GM12878 (cell line): ENCODE data around the gene SMIM7.

Experiments
- CHD1 ChIP-seq: IDR thresholded peaks from 2 replicates; pipeline ENCODE4 v1.6.1; 2012; ENCODE audit warnings: low read depth, low read length, improper control_type of control experiment
- EGR1 ChIP-seq, 2 experiments: IDR thresholded peaks; 1 replicate in 1 of 2; 2 replicates in 1 of 2; pipeline ENCODE4 v1.6.1; 2011 to 2012; ENCODE audit warnings: low read depth in 2 of 2, low read length in 2 of 2, borderline replicate concordance in 1 of 2, mild to moderate bottlenecking in 1 of 2, moderate library complexity in 1 of 2
- EP300 ChIP-seq, 2 experiments: fragments of 150-350 bp in 1 of 2; IDR thresholded peaks; 2 replicates each; pipeline ENCODE4 v1.6.1; 2011 to 2012; ENCODE audit warnings: low read depth in 2 of 2, low read length in 2 of 2, borderline replicate concordance in 1 of 2, improper control_type of control experiment in 1 of 2, inconsistent platforms in 1 of 2; ENCODE audit not compliant: control insufficient read depth in 1 of 2
- ESRRA ChIP-seq: IDR thresholded peaks from 2 replicates; pipeline ENCODE4 v1.6.1; 2012; ENCODE audit warnings: mild to moderate bottlenecking, low read length, improper control_type of control experiment
- JUND ChIP-seq: IDR thresholded peaks from 2 replicates; pipeline ENCODE4 v1.6.1; 2012; ENCODE audit warnings: low read depth, mild to moderate bottlenecking, low read length, improper control_type of control experiment, moderate library complexity
- MEF2A ChIP-seq: IDR thresholded peaks from 2 replicates; pipeline ENCODE4 v1.6.1; 2011; ENCODE audit warnings: low read depth, mild to moderate bottlenecking, low read length, moderate library complexity; ENCODE audit not compliant: insufficient read depth
- NFYB ChIP-seq: IDR thresholded peaks from 2 replicates; pipeline ENCODE4 v1.6.1; 2011; ENCODE audit warnings: low read depth, mild to moderate bottlenecking, low read length, improper control_type of control experiment, moderate library complexity; ENCODE audit not compliant: insufficient read depth
- RCOR1 ChIP-seq: conservative IDR thresholded peaks from 2 replicates; pipeline ENCODE4 v1.6.1; 2012; ENCODE audit warnings: low read depth, low read length, improper control_type of control experiment
- RFX5 ChIP-seq: IDR thresholded peaks from 2 replicates; pipeline ENCODE4 v1.6.1; 2011; ENCODE audit warnings: low read depth, low read length, improper control_type of control experiment
- YY1 ChIP-seq: IDR thresholded peaks from 2 replicates; pipeline ENCODE4 v1.6.1; 2011; ENCODE audit warnings: low read depth, mild to moderate bottlenecking, low read length
- TF ChIP-seq, protein P1 (sequence below), 3 experiments: IDR thresholded peaks in 2 of 3; conservative IDR thresholded peaks in 1 of 3; 2 replicates each; pipeline ENCODE4 v1.5.1; 2011; ENCODE audit warnings: low read depth in 3 of 3, low read length in 3 of 3, mild to moderate bottlenecking in 3 of 3, control low read depth in 2 of 3, moderate library complexity in 2 of 3, inconsistent platforms in 1 of 3, mixed read lengths in 1 of 3; ENCODE audit not compliant: control insufficient read depth in 2 of 3, insufficient read depth in 1 of 3; ENCODE audit errors: extremely low read depth in 1 of 3
- TF ChIP-seq, protein P2 (sequence below): fragments of 450-650 bp; IDR thresholded peaks from 2 replicates; pipeline ENCODE4 v1.6.1; 2018; ENCODE audit warnings: mild to moderate bottlenecking, low read depth, moderate library complexity; ENCODE audit not compliant: partially characterized antibody

DNA sequence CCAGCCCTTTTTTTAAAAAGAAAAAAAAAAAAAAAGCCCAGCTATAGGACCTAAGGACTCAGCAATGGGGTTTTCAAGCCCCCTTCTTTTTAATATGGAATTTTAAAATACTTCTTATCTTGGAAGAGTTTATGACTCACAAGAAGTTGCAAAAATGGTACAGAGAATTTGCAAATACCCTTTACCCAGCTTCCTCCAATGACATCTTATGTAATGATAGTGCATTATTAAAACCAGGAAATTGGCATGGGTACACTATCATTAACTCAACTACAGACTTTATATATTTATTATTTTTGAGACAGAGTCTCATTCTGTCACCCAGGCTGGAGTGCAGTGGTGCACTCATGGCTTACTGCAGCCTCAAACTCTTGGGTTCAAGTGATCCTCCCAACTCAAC is 17.1 kb upstream of the SMIM7 start:
- no peak for TF ChIP-seq RCOR1
- TF ChIP-seq CHD1, result no peak
- TF ChIP-seq, protein P1, sequence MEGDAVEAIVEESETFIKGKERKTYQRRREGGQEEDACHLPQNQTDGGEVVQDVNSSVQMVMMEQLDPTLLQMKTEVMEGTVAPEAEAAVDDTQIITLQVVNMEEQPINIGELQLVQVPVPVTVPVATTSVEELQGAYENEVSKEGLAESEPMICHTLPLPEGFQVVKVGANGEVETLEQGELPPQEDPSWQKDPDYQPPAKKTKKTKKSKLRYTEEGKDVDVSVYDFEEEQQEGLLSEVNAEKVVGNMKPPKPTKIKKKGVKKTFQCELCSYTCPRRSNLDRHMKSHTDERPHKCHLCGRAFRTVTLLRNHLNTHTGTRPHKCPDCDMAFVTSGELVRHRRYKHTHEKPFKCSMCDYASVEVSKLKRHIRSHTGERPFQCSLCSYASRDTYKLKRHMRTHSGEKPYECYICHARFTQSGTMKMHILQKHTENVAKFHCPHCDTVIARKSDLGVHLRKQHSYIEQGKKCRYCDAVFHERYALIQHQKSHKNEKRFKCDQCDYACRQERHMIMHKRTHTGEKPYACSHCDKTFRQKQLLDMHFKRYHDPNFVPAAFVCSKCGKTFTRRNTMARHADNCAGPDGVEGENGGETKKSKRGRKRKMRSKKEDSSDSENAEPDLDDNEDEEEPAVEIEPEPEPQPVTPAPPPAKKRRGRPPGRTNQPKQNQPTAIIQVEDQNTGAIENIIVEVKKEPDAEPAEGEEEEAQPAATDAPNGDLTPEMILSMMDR (IDR thresholded peaks at IDR 0.05 in 2 of 3, conservative IDR thresholded peaks at IDR 0.05 in 1 of 3; ENCODE audit: control insufficient read depth in 2 of 3, extremely low read depth in 1 of 3, insufficient read depth in 1 of 3, low read depth in 3 of 3, low read length in 3 of 3), result no peak
- no peak for TF ChIP-seq MEF2A
- TF ChIP-seq, protein P2, sequence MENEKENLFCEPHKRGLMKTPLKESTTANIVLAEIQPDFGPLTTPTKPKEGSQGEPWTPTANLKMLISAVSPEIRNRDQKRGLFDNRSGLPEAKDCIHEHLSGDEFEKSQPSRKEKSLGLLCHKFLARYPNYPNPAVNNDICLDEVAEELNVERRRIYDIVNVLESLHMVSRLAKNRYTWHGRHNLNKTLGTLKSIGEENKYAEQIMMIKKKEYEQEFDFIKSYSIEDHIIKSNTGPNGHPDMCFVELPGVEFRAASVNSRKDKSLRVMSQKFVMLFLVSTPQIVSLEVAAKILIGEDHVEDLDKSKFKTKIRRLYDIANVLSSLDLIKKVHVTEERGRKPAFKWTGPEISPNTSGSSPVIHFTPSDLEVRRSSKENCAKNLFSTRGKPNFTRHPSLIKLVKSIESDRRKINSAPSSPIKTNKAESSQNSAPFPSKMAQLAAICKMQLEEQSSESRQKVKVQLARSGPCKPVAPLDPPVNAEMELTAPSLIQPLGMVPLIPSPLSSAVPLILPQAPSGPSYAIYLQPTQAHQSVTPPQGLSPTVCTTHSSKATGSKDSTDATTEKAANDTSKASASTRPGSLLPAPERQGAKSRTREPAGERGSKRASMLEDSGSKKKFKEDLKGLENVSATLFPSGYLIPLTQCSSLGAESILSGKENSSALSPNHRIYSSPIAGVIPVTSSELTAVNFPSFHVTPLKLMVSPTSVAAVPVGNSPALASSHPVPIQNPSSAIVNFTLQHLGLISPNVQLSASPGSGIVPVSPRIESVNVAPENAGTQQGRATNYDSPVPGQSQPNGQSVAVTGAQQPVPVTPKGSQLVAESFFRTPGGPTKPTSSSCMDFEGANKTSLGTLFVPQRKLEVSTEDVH, result no peak
- no peak for TF ChIP-seq NFYB
- TF ChIP-seq EP300 (IDR thresholded peaks at IDR 0.05; ENCODE audit: borderline replicate concordance in 1 of 2, control insufficient read depth in 1 of 2, low read depth in 2 of 2, low read length in 2 of 2), result no peak
- TF ChIP-seq ESRRA, result no peak
- TF ChIP-seq JUND, result no peak
- TF ChIP-seq YY1, result no peak
- TF ChIP-seq RFX5, result no peak
- no peak for TF ChIP-seq EGR1 (IDR thresholded peaks at IDR 0.05; ENCODE audit: borderline replicate concordance in 1 of 2, low read depth in 2 of 2, low read length in 2 of 2)
